ENCODE data around the gene INMT.

DNA sequence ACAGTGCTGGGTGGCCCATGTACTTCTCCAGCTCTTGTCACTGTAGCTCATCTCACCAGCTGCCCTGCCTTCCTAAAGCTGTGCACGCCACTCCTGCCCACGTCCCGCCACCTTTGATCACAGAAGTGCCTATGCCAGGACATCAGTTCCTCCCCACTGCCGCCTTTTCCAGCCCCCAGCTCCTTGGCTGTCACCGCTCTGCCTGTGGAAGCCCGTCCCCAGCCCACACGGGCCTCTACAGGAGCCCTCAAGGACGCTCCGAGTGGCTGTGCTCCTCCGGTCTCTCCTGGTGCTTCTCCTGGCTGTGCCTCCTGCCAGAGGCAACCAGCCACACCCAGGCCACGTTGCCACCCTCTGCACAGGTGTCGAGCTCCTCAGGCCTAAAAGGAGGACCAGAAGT, 19.3 kb upstream of the INMT start:
- TF ChIP-seq POLR2A (IDR thresholded peaks at IDR 0.05; ENCODE audit: low read depth, low read length) (no peak), TAF1 (IDR thresholded peaks at IDR 0.05; ENCODE audit: borderline replicate concordance, low read depth, low read length) (no peak), POLR2AphosphoS5 (IDR thresholded peaks at IDR 0.05; ENCODE audit: low read depth, low read length) (no peak)
